Tibial nerve (tissue), 4 donors: ENCODE results near the gene KNL1.

Experiments
- EP300 ChIP-seq, 2 donors: sonication (generic); formaldehyde crosslinking; IDR thresholded peaks; one replicate each; pipeline ENCODE4 v1.6.1; 2017; ENCODE audit warnings: antibody characterized with exemption in 2 of 2, mild to moderate bottlenecking in 1 of 2
- POLR2A ChIP-seq, 2 donors: fragments of 450-650 bp; IDR thresholded peaks; one replicate each; pipeline ENCODE4 v1.6.1; 2017; ENCODE audit warnings: antibody characterized with exemption in 2 of 2, mild to moderate bottlenecking in 2 of 2, moderate library complexity in 2 of 2
- TF ChIP-seq, protein P1 (sequence below), 5 experiments: fragments of 200-600 bp in 3 of 5; fragments of 450-650 bp in 2 of 5; sonication (generic) in 3 of 5; IDR thresholded peaks; one replicate each; pipeline ENCODE4 v1.5.1; 2016 to 2019; ENCODE audit warnings: antibody characterized with exemption in 5 of 5, mild to moderate bottlenecking in 3 of 5, moderate library complexity in 2 of 5

DNA sequence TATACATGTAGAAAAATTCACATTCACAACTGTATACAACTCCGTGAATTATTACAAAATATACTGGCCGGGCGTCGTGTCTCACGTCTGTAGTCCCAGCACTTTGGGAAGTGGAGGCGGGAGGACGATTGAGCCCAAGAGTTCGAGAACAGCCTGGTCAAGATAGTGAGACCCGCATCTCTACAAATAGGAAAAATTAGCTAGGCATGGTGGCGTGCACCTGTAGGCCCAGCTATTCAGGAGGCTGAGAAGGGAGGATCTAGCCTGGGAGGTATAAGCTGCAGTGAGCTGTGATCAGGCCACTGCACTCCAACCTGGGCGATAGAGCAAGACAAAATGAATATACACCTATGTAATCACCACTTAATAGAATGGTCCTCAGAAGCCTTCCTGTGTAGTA, 102.2 kb downstream of the KNL1 start:
- TF ChIP-seq, protein P1, sequence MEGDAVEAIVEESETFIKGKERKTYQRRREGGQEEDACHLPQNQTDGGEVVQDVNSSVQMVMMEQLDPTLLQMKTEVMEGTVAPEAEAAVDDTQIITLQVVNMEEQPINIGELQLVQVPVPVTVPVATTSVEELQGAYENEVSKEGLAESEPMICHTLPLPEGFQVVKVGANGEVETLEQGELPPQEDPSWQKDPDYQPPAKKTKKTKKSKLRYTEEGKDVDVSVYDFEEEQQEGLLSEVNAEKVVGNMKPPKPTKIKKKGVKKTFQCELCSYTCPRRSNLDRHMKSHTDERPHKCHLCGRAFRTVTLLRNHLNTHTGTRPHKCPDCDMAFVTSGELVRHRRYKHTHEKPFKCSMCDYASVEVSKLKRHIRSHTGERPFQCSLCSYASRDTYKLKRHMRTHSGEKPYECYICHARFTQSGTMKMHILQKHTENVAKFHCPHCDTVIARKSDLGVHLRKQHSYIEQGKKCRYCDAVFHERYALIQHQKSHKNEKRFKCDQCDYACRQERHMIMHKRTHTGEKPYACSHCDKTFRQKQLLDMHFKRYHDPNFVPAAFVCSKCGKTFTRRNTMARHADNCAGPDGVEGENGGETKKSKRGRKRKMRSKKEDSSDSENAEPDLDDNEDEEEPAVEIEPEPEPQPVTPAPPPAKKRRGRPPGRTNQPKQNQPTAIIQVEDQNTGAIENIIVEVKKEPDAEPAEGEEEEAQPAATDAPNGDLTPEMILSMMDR (IDR thresholded peaks at IDR 0.05) = no peak
- TF ChIP-seq POLR2A (IDR thresholded peaks at IDR 0.05) (no peak), EP300 (IDR thresholded peaks at IDR 0.05) (no peak)
